Activated CD4-positive, alpha-beta T cell treated with anti-CD3 and anti-CD28 coated beads, Interleukin-2, amount 10 ng/mL, durations not matched to agents 24 days and 14 days (primary cell): ENCODE measurements around the gene CMTM7. TPM values are rescaled to one million over a fixed set of nuclear protein-coding genes. Genes with fewer than 3 reads are reported as not detected.
"Not testable (repeated sequence)": the region's sequence is repeated elsewhere in the genome, so short reads cannot be mapped to it uniquely, and the experiment has no call there.

Experiments used
- DNase-seq: peaks from one replicate; pipeline ENCODE4 v3.0.0; 2022
- H3K27ac Mint-ChIP-seq: one replicate; pipeline ENCODE4 v1.8.0; 2022; ENCODE audit warnings: mild to moderate bottlenecking, mixed read lengths
- H3K27me3 Mint-ChIP-seq: one replicate; pipeline ENCODE4 v1.8.0; 2022; ENCODE audit warnings: mixed read lengths
- H3K36me3 Mint-ChIP-seq: one replicate; pipeline ENCODE4 v1.8.0; 2022; ENCODE audit warnings: low read depth, mild to moderate bottlenecking, mixed read lengths
- H3K4me1 Mint-ChIP-seq: one replicate; pipeline ENCODE4 v1.8.0; 2021; ENCODE audit warnings: mixed read lengths
- H3K4me3 Mint-ChIP-seq: one replicate; pipeline ENCODE4 v1.8.0; 2022; ENCODE audit warnings: mild to moderate bottlenecking, moderate library complexity, mixed read lengths
- H3K9me3 Mint-ChIP-seq: one replicate; pipeline ENCODE4 v1.8.0; 2021; ENCODE audit warnings: mixed read lengths
- intact Hi-C: fragments of 100-400 bp; cut with micrococcal nuclease; formaldehyde crosslinking; loops from one replicate; pipeline ENCODE4 v1.15.1; 2023
- total RNA-seq: library from RNA; stranded (reverse); gene quantifications from 2 replicates; pipeline ENCODE4 v1.2.3, GENCODE V29; 2022

Gene CMTM7
- total RNA-seq, 1 donor from 2014 or later: 45.0 TPM

GRCh38 chr3:32472151-32472550 is 80.5 kb downstream of the CMTM7 start:
- H3K9me3 Mint-ChIP-seq, H3K27me3 Mint-ChIP-seq, intact Hi-C loops, H3K27ac Mint-ChIP-seq, H3K4me3 Mint-ChIP-seq: not testable (repeated sequence)
- peaks cover 32% of the 10 kb centered on the region for H3K4me1 Mint-ChIP-seq
- DNase-seq: peak; percentile 45
- H3K36me3 Mint-ChIP-seq: peaks cover 42% of the 10 kb centered on the region

DNA sequence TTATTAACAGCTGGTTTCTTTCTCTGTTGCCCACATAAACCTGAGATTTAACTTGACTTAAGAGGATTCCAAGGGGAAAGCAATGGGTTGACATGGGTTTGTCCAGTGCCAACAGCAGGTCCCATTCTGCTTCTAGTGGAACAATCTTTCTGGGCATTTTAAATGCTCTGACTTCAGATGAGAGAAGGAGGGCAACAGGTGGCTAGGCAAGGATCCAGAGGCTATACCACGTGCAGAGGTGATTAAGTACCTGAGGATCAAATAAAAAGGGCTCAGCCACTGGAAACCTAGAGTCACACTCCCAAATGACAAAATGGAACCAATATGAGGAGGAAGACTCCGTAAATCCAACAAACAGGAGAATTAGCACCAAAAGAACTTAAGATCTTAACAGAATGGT is 82.5 kb downstream of the CMTM7 start:
- intact Hi-C loops: no loop called here
- no peak for DNase-seq
- H3K27me3 Mint-ChIP-seq: no peaks in the 10 kb centered on the region
- peaks cover 55% of the 10 kb centered on the region for H3K36me3 Mint-ChIP-seq
- H3K9me3 Mint-ChIP-seq: no peaks in the 10 kb centered on the region
- peaks cover 23% of the 10 kb centered on the region for H3K4me1 Mint-ChIP-seq
- H3K4me3 Mint-ChIP-seq: no peak overlapping the region
- H3K27ac Mint-ChIP-seq: no peak overlapping the region

DNA sequence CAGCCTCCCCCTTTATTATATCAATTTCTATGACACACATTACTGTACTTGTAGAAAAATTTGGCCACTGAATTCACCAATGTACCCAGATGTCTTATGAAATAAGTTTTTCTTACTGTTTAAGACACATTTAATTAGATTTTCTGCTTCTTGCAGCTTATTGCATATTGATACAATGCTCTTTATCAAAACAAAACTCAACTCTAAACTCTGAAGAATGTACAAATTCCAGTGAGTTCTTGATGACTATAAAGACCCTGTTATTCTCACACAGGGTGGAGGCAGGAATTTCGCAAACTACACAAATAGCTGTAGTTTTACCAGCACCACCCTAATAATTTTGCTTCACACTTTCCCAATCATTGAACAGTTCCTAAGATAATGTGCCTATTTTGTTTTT is 89.0 kb downstream of the CMTM7 start:
- Mint-ChIP-seq H3K9me3 (no peaks in the 10 kb centered on the region), H3K27me3 (no peaks in the 10 kb centered on the region), H3K27ac (no peak overlapping the region), H3K4me3 (no peak overlapping the region), H3K36me3 (peaks cover 66% of the 10 kb centered on the region), H3K4me1 (peaks cover 11% of the 10 kb centered on the region)
- intact Hi-C loops: no loop called here
- DNase-seq: no peak

GRCh38 chr3:32481791-32482631 is 90.4 kb downstream of the CMTM7 start:
- H3K36me3 Mint-ChIP-seq: peaks cover 66% of the 10 kb centered on the region
- no peak for DNase-seq
- no peaks in the 10 kb centered on the region for H3K9me3 Mint-ChIP-seq
- no peak overlapping the region for H3K4me3 Mint-ChIP-seq
- intact Hi-C loops: no loop called here
- H3K27ac Mint-ChIP-seq: no peak overlapping the region
- H3K4me1 Mint-ChIP-seq: peaks cover 13% of the 10 kb centered on the region
- no peaks in the 10 kb centered on the region for H3K27me3 Mint-ChIP-seq

DNA sequence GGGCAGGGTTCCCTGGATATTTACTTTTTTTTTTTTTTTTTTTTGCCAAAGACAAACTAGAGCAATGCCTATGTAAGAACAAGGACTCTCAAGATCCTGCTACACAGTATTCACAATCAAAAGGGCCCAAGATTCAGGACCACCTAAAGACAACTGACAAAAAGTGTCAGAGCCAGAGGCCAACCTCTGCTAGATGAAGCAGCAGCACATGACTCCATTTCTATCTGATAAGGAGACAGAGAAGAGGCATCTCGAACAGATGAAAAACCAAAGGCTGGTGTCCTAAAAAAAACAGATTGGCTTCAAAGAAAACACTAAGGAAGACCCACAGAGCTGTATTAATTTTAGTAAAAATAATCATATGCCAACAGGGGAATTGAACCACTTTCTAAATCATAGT is 91.0 kb downstream of the CMTM7 start:
- intact Hi-C loops: no loop called here
- no peak overlapping the region for H3K27ac Mint-ChIP-seq
- no peak for DNase-seq
- no peaks in the 10 kb centered on the region for H3K9me3 Mint-ChIP-seq
- H3K27me3 Mint-ChIP-seq: no peaks in the 10 kb centered on the region
- no peak overlapping the region for H3K4me3 Mint-ChIP-seq
- peaks cover 13% of the 10 kb centered on the region for H3K4me1 Mint-ChIP-seq
- H3K36me3 Mint-ChIP-seq: peaks cover 64% of the 10 kb centered on the region

DNA sequence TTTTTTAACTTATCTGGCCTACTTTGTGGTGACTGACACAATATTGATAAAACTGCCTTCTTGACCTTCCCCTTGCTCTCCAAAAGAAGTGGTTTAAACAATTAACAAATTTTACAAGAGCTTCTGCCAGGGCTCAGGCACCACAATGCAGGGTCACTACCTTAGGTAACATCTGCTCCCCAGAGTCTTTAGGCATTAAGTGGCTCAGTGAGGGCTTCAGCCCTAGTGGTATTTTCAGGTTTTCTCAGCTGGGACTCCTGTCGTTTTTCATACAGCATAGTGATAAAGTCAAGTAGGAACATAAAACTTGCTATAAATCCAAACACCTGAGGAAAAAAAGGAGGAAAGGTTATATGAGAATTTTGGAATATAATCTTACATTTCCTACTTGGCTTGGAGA is 92.1 kb downstream of the CMTM7 start:
- Mint-ChIP-seq H3K36me3 (peaks cover 66% of the 10 kb centered on the region), H3K4me1 (peaks cover 13% of the 10 kb centered on the region), H3K4me3 (no peak overlapping the region), H3K27ac (no peak overlapping the region), H3K27me3 (no peaks in the 10 kb centered on the region), H3K9me3 (no peaks in the 10 kb centered on the region)
- DNase-seq: no peak
- intact Hi-C loops: no loop called here

- H3K27ac Mint-ChIP-seq: no peak overlapping the region
- H3K36me3 Mint-ChIP-seq: peaks cover 63% of the 10 kb centered on the region
- H3K9me3 Mint-ChIP-seq: no peaks in the 10 kb centered on the region
Measured at GRCh38 chr3:32484436-32484835, 92.8 kb downstream of the CMTM7 start.

GRCh38 chr3:32487781-32488473 is 96.3 kb downstream of the CMTM7 start:
- Mint-ChIP-seq H3K4me3 (no peak overlapping the region), H3K36me3 (peaks cover 40% of the 10 kb centered on the region), H3K9me3 (no peaks in the 10 kb centered on the region), H3K27ac (peak overlapping the region; percentile 7), H3K27me3 (no peaks in the 10 kb centered on the region), H3K4me1 (peaks cover 8% of the 10 kb centered on the region)
- intact Hi-C loops: no loop called here
- DNase-seq: no peak

More at GRCh38 chr3:32484436-32484835, 92.8 kb downstream of the CMTM7 start:
- H3K27me3 Mint-ChIP-seq: no peaks in the 10 kb centered on the region
- no peak overlapping the region for H3K4me3 Mint-ChIP-seq
- peaks cover 13% of the 10 kb centered on the region for H3K4me1 Mint-ChIP-seq
- intact Hi-C loops: no loop called here
- DNase-seq: no peak

- no peak for DNase-seq
Measured at GRCh38 chr3:32488474-32489008, 96.9 kb downstream of the CMTM7 start.

DNA sequence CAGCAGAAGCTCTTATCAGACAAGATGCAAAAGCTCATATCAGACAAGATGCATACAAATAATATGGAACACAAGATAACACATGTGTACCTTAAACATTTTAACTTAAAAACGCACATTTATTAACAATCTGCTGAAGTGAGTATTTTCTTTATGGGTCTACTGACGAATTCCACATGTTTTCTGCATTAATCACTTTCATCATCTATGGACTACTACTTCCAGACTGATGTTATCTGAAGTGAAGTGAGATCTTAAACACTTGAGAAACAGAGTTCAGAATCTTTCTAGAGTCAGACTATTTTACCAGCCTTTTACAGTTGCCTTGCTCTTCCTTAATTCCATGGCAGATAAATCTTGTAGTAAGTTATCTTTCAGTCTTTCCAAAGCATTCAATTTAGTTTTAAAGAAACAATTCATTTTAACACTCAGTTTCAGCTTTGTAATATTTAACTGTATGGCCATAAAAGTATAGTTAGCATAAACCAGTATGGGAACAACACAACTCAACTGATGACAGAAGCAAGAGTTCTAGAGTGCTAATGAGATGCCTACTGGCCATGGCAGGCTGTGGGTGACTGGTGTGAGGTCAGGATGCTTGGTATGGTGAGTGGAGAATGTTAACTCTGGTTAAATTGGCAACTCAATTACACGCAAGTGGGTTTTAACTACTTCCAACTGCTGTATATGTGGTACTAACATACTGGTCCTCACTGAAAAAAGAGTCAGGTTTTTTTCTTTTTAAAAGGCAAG is 101.2 kb downstream of the CMTM7 start:
- Mint-ChIP-seq H3K36me3 (peaks cover 23% of the 10 kb centered on the region), H3K4me3 (no peak overlapping the region), H3K27ac (no peak overlapping the region), H3K4me1 (peaks cover 13% of the 10 kb centered on the region), H3K27me3 (no peaks in the 10 kb centered on the region), H3K9me3 (no peaks in the 10 kb centered on the region)
- intact Hi-C loops: loop anchor here (1.0 kb wide), 1 partner anchor 9 kb away; the partner anchor contains the start of gene CMTM6
- no peak for DNase-seq

More at GRCh38 chr3:32488474-32489008, 96.9 kb downstream of the CMTM7 start:
- Mint-ChIP-seq H3K27ac (peak overlapping the region; percentile 7), H3K36me3 (peaks cover 36% of the 10 kb centered on the region), H3K27me3 (no peaks in the 10 kb centered on the region), H3K4me1 (peaks cover 6% of the 10 kb centered on the region), H3K9me3 (no peaks in the 10 kb centered on the region), H3K4me3 (no peak overlapping the region)
- intact Hi-C loops: no loop called here

GRCh38 chr3:32493437-32494414 is 102.1 kb downstream of the CMTM7 start:
- intact Hi-C loops: loop anchor here (1.0 kb wide), 1 partner anchor 9 kb away; the partner anchor contains the start of gene CMTM6

GRCh38 chr3:32495085-32495484 is 103.4 kb downstream of the CMTM7 start:
- H3K27me3 Mint-ChIP-seq: no peaks in the 10 kb centered on the region

More at GRCh38 chr3:32493437-32494414, 102.1 kb downstream of the CMTM7 start:
- H3K4me1 Mint-ChIP-seq: peaks cover 15% of the 10 kb centered on the region
- no peak overlapping the region for H3K27ac Mint-ChIP-seq
- no peak for DNase-seq
- no peaks in the 10 kb centered on the region for H3K27me3 Mint-ChIP-seq
- no peaks in the 10 kb centered on the region for H3K9me3 Mint-ChIP-seq
- H3K4me3 Mint-ChIP-seq: no peak overlapping the region
- peaks cover 19% of the 10 kb centered on the region for H3K36me3 Mint-ChIP-seq

GRCh38 chr3:32495609-32496008 is 104.0 kb downstream of the CMTM7 start:
- H3K27ac Mint-ChIP-seq: peak overlapping the region; percentile 23
- peaks cover 26% of the 10 kb centered on the region for H3K4me1 Mint-ChIP-seq
- no peaks in the 10 kb centered on the region for H3K9me3 Mint-ChIP-seq
- no peaks in the 10 kb centered on the region for H3K27me3 Mint-ChIP-seq
- intact Hi-C loops: no loop called here
- H3K36me3 Mint-ChIP-seq: peaks cover 20% of the 10 kb centered on the region
- no peak overlapping the region for H3K4me3 Mint-ChIP-seq
- DNase-seq: no peak

More at GRCh38 chr3:32495085-32495484, 103.4 kb downstream of the CMTM7 start:
- H3K27ac Mint-ChIP-seq: no peak overlapping the region
- no peak for DNase-seq
- no peak overlapping the region for H3K4me3 Mint-ChIP-seq
- H3K4me1 Mint-ChIP-seq: peaks cover 21% of the 10 kb centered on the region
- peaks cover 20% of the 10 kb centered on the region for H3K36me3 Mint-ChIP-seq
- intact Hi-C loops: no loop called here
- H3K9me3 Mint-ChIP-seq: no peaks in the 10 kb centered on the region
